CD4-positive, alpha-beta T cell (primary cell): Measurements from ENCODE around the gene UCHL5. TPM values are rescaled to one million over a fixed set of nuclear protein-coding genes. Genes with fewer than 3 reads are reported as not detected.

ENCODE experiments used
- ATAC-seq: fragments of 200-7000 bp; cut with Tn5 transposase; one replicate; pipeline ENCODE4 v1.10.0; 2022; ENCODE audit warnings: mild to moderate bottlenecking; ENCODE audit not compliant: poor library complexity
- CTCF ChIA-PET: fragments of 350-600 bp; sonication (Branson Sonifier 250); formaldehyde crosslinking; loops from one replicate; lab custom pipeline; 2021; ENCODE audit warnings: antibody characterized with exemption, inconsistent platforms; lab: Charles Lee
- POLR2A ChIA-PET: fragments of 350-600 bp; sonication (Branson Sonifier 250); formaldehyde crosslinking; loops from one replicate; lab custom pipeline; 2021; ENCODE audit warnings: antibody characterized with exemption, inconsistent platforms; lab: Charles Lee
- DNase-seq, 14 experiments: peaks; one replicate each; pipeline ENCODE4 v3.0.0-alpha.2; 2013 to 2020; ENCODE audit warnings: mixed read lengths in 2 of 14
- H3K27ac ChIP-seq, 2 donors: one replicate each; pipeline versions ENCODE4 v1.5.1 to v1.7.0; 2013; ENCODE audit warnings: low read length in 2 of 2, low read depth in 1 of 2, mild to moderate bottlenecking in 1 of 2
- H3K27me3 ChIP-seq, 2 experiments: 1 replicate in 1 of 2; 2 replicates in 1 of 2; pipeline versions ENCODE4 v1.6.1 to v1.7.0; 2013; ENCODE audit warnings: low read length in 2 of 2, control low read depth in 1 of 2, mild to moderate bottlenecking in 1 of 2, moderate library complexity in 1 of 2; ENCODE audit not compliant: insufficient read depth in 2 of 2, control insufficient read depth in 1 of 2
- H3K36me3 ChIP-seq: one replicate; pipeline ENCODE4 v1.6.1; 2013; ENCODE audit warnings: low read length, control low read depth; ENCODE audit not compliant: insufficient read depth
- H3K4me1 ChIP-seq: one replicate; pipeline ENCODE4 v1.6.1; 2013; ENCODE audit warnings: low read length, control low read depth; ENCODE audit not compliant: insufficient read depth
- H3K4me3 ChIP-seq: one replicate; pipeline ENCODE4 v1.5.1; 2013; ENCODE audit warnings: mild to moderate bottlenecking, low read length, moderate library complexity
- H3K9me3 ChIP-seq, 2 experiments: 1 replicate in 1 of 2; 2 replicates in 1 of 2; pipeline versions ENCODE4 v1.6.1 to v1.7.0; 2013; ENCODE audit warnings: low read length in 2 of 2, mild to moderate bottlenecking in 2 of 2, control low read depth in 1 of 2, moderate library complexity in 1 of 2; ENCODE audit not compliant: control insufficient read depth in 1 of 2, insufficient read depth in 1 of 2
- H3K27ac Mint-ChIP-seq: one replicate; pipeline ENCODE4 v1.8.0; 2020; ENCODE audit warnings: mixed read lengths
- H3K27me3 Mint-ChIP-seq: one replicate; pipeline ENCODE4 v1.8.0; 2021; ENCODE audit warnings: mixed read lengths
- H3K36me3 Mint-ChIP-seq: one replicate; pipeline ENCODE4 v1.8.0; 2021; ENCODE audit warnings: low read depth, mixed read lengths
- H3K4me1 Mint-ChIP-seq: one replicate; pipeline ENCODE4 v1.8.0; 2021; ENCODE audit warnings: low read depth, mixed read lengths
- H3K4me3 Mint-ChIP-seq: one replicate; pipeline ENCODE4 v1.8.0; 2020; ENCODE audit warnings: mild to moderate bottlenecking, mixed read lengths
- H3K9me3 Mint-ChIP-seq: one replicate; pipeline ENCODE4 v1.8.0; 2020; ENCODE audit warnings: mixed read lengths
- intact Hi-C, 2 experiments: fragments of 100-400 bp; cut with DNase I in 1 of 2; cut with micrococcal nuclease in 1 of 2; formaldehyde crosslinking; loops; one replicate each; pipeline versions ENCODE4 v1.15.1 to v1.9.0; 2023 to 2025; cut with DNase I, micrococcal nuclease
- total RNA-seq, 174 experiments: library from RNA in 2 of 174; stranded (reverse) in 2 of 174; gene quantifications; one replicate each; pipeline ENCODE4 v1.2.3 and lab custom pipeline; 2021 to 2026
- TF ChIP-seq, protein P1 (sequence below): fragments of 200-600 bp; IDR thresholded peaks from one replicate; pipeline ENCODE4 v1.8.0; 2022; ENCODE audit warnings: antibody characterized with exemption, mild to moderate bottlenecking

Gene UCHL5
- total RNA-seq, 2 experiments from 2014 or later, result 16.4 to 19.2 TPM

DNA sequence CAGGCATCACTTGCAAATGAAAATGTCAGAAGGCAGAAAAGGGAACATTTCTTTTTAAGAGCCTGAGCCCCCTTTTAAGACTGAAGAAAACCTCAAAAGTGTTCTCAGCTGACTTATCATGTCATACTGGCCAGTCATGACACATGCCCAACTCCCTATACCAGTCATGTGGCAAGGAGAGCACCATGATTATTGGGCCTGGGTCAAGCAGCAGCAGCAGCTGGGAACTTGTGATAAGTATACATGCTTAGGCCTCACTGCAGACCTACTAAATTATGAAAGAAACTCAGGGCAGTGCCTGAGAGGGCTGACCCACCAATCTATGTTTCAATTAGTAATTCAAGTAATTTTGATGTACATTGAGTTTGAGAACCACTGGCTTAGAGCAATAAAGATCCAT is 8.9 kb upstream of the UCHL5 start:
- ChIA-PET CTCF (interaction anchor here (1.2 kb wide), 1 partner anchor 43 kb away, joined by 3 read pairs; no protein-coding TSS in a partner anchor), POLR2A (no interaction called here)
- ATAC-seq, result no peak
- no peak overlapping the region for H3K4me3 Mint-ChIP-seq
- no peaks in the 10 kb centered on the region for H3K9me3 Mint-ChIP-seq
- H3K4me1 ChIP-seq, result peaks cover 8% of the 10 kb centered on the region
- peaks cover 13% of the 10 kb centered on the region for H3K36me3 ChIP-seq
- TF ChIP-seq, protein P1, sequence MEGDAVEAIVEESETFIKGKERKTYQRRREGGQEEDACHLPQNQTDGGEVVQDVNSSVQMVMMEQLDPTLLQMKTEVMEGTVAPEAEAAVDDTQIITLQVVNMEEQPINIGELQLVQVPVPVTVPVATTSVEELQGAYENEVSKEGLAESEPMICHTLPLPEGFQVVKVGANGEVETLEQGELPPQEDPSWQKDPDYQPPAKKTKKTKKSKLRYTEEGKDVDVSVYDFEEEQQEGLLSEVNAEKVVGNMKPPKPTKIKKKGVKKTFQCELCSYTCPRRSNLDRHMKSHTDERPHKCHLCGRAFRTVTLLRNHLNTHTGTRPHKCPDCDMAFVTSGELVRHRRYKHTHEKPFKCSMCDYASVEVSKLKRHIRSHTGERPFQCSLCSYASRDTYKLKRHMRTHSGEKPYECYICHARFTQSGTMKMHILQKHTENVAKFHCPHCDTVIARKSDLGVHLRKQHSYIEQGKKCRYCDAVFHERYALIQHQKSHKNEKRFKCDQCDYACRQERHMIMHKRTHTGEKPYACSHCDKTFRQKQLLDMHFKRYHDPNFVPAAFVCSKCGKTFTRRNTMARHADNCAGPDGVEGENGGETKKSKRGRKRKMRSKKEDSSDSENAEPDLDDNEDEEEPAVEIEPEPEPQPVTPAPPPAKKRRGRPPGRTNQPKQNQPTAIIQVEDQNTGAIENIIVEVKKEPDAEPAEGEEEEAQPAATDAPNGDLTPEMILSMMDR, result no peak
- no peak overlapping the region for H3K27ac ChIP-seq
- no peaks in the 10 kb centered on the region for H3K9me3 ChIP-seq
- H3K27ac Mint-ChIP-seq, result peak overlapping the region; percentile 65
- no peak for DNase-seq
- peaks cover 72% of the 10 kb centered on the region for H3K4me1 Mint-ChIP-seq
- no peak overlapping the region for H3K4me3 ChIP-seq
- no peaks in the 10 kb centered on the region for H3K27me3 ChIP-seq
- intact Hi-C loops, result no loop called here
- peaks cover 24% of the 10 kb centered on the region for H3K36me3 Mint-ChIP-seq
- no peaks in the 10 kb centered on the region for H3K27me3 Mint-ChIP-seq

DNA sequence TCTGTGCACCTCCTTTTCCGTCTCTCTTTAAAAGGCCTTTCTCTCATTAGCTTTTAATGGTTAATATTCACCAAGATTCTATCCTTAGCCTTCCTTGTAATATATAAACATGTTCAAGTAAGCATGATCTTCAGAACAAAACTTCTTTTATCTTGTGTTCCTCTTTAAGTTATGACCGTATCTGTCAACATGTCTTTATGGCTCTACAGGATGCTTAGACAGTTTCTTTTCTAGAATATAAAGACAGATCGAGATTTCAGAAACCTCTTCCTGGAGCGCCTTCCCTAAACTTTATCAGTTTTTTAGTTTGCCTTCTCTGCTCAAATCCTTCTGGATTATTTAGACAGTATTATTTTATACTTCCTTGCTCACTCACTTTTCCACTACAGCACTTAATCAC is 7.4 kb upstream of the UCHL5 start:
- Mint-ChIP-seq H3K4me1 (peaks cover 80% of the 10 kb centered on the region), H3K9me3 (no peaks in the 10 kb centered on the region), H3K4me3 (peak overlapping the region; percentile 16), H3K27me3 (no peaks in the 10 kb centered on the region), H3K36me3 (peaks cover 14% of the 10 kb centered on the region), H3K27ac (peak overlapping the region; percentile 66)
- ATAC-seq, result no peak
- Histone ChIP-seq H3K4me1 (peaks cover 8% of the 10 kb centered on the region), H3K36me3 (peaks cover 10% of the 10 kb centered on the region), H3K27ac (no peak overlapping the region), H3K9me3 (no peaks in the 10 kb centered on the region), H3K27me3 (no peaks in the 10 kb centered on the region), H3K4me3 (no peak overlapping the region)
- TF ChIP-seq, protein P1, result no peak
- DNase-seq, result no peak
- POLR2A ChIA-PET, result no interaction called here
- CTCF ChIA-PET, result no interaction called here
- intact Hi-C loops, result no loop called here

DNA sequence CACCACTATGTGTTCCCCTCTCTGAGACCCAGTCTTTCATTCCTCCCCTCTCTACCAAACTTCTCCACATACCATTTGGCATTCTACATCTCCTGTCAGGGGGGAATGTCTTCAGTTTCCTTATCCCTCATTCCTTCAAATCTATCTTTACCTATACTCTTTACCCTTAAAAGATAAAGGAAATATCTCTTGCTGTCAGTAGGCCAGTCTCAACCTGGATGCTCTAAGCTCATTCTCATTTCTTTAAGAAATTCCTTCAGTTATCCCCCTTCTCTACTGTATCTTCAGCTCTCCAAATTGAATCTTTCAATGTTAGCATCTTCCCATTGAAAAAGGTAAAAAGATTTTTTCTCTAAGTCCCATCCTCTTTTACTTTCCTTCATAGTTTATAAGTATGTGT is 6.8 kb upstream of the UCHL5 start:
- Histone ChIP-seq H3K36me3 (peaks cover 10% of the 10 kb centered on the region), H3K4me3 (no peak overlapping the region), H3K27ac (no peak overlapping the region), H3K9me3 (no peaks in the 10 kb centered on the region), H3K27me3 (no peaks in the 10 kb centered on the region), H3K4me1 (peaks cover 8% of the 10 kb centered on the region)
- ATAC-seq, result no peak
- ChIA-PET CTCF (no interaction called here), POLR2A (no interaction called here)
- Mint-ChIP-seq H3K4me1 (peaks cover 80% of the 10 kb centered on the region), H3K4me3 (no peak overlapping the region), H3K9me3 (no peaks in the 10 kb centered on the region), H3K27ac (peak overlapping the region; percentile 66), H3K27me3 (no peaks in the 10 kb centered on the region), H3K36me3 (peaks cover 14% of the 10 kb centered on the region)
- TF ChIP-seq, protein P1, result no peak
- intact Hi-C loops, result no loop called here
- no peak for DNase-seq
